Astrocyte (in vitro differentiated cells and primary cell): ENCODE measurements around the gene AFAP1L2. TPM values are rescaled to one million over a fixed set of nuclear protein-coding genes. Genes with fewer than 3 reads are reported as not detected.

Experiments used
- DNase-seq: peaks from one replicate; pipeline ENCODE4 v3.0.0-alpha.2; 2010; ENCODE audit warnings: low read depth
- FAIRE-seq: peaks from 2 replicates; lab custom pipeline; 2011; peaks lifted over from hg19 to GRCh38; lab: Jason Lieb, UNC
- H2AFZ ChIP-seq: 2 replicates; pipeline ENCODE4 v1.6.0; 2012; ENCODE audit warnings: low read depth, low read length, inconsistent platforms
- H3K27ac ChIP-seq: 2 replicates; pipeline ENCODE4 v1.5.1; 2011; ENCODE audit warnings: low read depth, low read length, inconsistent platforms
- H3K27me3 ChIP-seq: 2 replicates; pipeline ENCODE4 v1.6.0; 2011; ENCODE audit warnings: low read length, inconsistent platforms; ENCODE audit not compliant: insufficient read depth
- H3K36me3 ChIP-seq: 2 replicates; pipeline ENCODE4 v1.5.1; 2011; ENCODE audit warnings: low read length, inconsistent platforms; ENCODE audit not compliant: insufficient read depth
- H3K4me1 ChIP-seq: 2 replicates; pipeline ENCODE4 v1.5.1; 2011; ENCODE audit warnings: low read length, inconsistent platforms; ENCODE audit not compliant: insufficient read depth
- H3K4me2 ChIP-seq: 2 replicates; pipeline ENCODE4 v1.6.0; 2012; ENCODE audit warnings: low read length, inconsistent platforms
- H3K4me3 ChIP-seq: 2 replicates; pipeline ENCODE4 v1.5.1; 2011; ENCODE audit warnings: low read depth, mild to moderate bottlenecking, low read length, inconsistent platforms; ENCODE audit not compliant: insufficient read depth
- H3K79me2 ChIP-seq: 2 replicates; pipeline ENCODE4 v1.6.0; 2012; ENCODE audit warnings: mild to moderate bottlenecking, low read length, inconsistent platforms; ENCODE audit not compliant: insufficient read depth
- H3K9ac ChIP-seq: 2 replicates; pipeline ENCODE4 v1.6.0; 2012; ENCODE audit warnings: mild to moderate bottlenecking, low read length, inconsistent platforms
- H3K9me3 ChIP-seq: 2 replicates; pipeline ENCODE4 v1.5.1; 2012; ENCODE audit warnings: low read depth, mild to moderate bottlenecking, low read length, inconsistent platforms; ENCODE audit not compliant: insufficient read depth
- H4K20me1 ChIP-seq: 2 replicates; pipeline ENCODE4 v1.6.0; 2012; ENCODE audit warnings: low read length, inconsistent platforms; ENCODE audit not compliant: insufficient read depth
- H3K27ac Mint-ChIP-seq: one replicate; pipeline ENCODE4 v1.8.0; 2021; ENCODE audit warnings: mild to moderate bottlenecking, mixed read lengths; ENCODE audit not compliant: unreplicated experiment
- H3K27me3 Mint-ChIP-seq: one replicate; pipeline ENCODE4 v1.8.0; 2021; ENCODE audit warnings: low read depth, mixed read lengths; ENCODE audit not compliant: unreplicated experiment
- H3K36me3 Mint-ChIP-seq: one replicate; pipeline ENCODE4 v1.8.0; 2021; ENCODE audit warnings: low read depth, mixed read lengths; ENCODE audit not compliant: unreplicated experiment
- H3K4me1 Mint-ChIP-seq: one replicate; pipeline ENCODE4 v1.8.0; 2021; ENCODE audit warnings: low read depth, mixed read lengths; ENCODE audit not compliant: unreplicated experiment
- H3K4me3 Mint-ChIP-seq: one replicate; pipeline ENCODE4 v1.8.0; 2021; ENCODE audit warnings: mild to moderate bottlenecking, moderate library complexity, mixed read lengths; ENCODE audit not compliant: unreplicated experiment
- H3K9me3 Mint-ChIP-seq: one replicate; pipeline ENCODE4 v1.8.0; 2021; ENCODE audit warnings: mild to moderate bottlenecking, mixed read lengths; ENCODE audit not compliant: unreplicated experiment
- CTCF ChIP-seq: IDR thresholded peaks from 2 replicates; pipeline ENCODE4 v1.5.1; 2011; ENCODE audit warnings: low read depth, mild to moderate bottlenecking, inconsistent platforms, low read length, moderate library complexity; ENCODE audit not compliant: insufficient read depth
- EZH2 ChIP-seq: IDR thresholded peaks from 2 replicates; pipeline ENCODE4 v1.6.1; 2012; ENCODE audit warnings: mild to moderate bottlenecking, low read length, inconsistent platforms; ENCODE audit not compliant: insufficient read depth
- total RNA-seq: library from RNA; stranded (reverse); gene quantifications from 2 replicates; pipeline ENCODE4 v1.2.1, GENCODE V29; 2021

Gene AFAP1L2
- total RNA-seq, 1 donor from 2014 or later: 26.6 TPM

- H3K4me3 Mint-ChIP-seq: no peak overlapping the region
- Histone ChIP-seq H3K9me3 (no peaks in the 10 kb centered on the region), H3K36me3 (no peaks in the 10 kb centered on the region), H3K27ac (no peak overlapping the region), H3K27me3 (peaks cover 12% of the 10 kb centered on the region), H3K9ac (no peak overlapping the region), H3K4me1 (peaks cover 15% of the 10 kb centered on the region), H3K4me3 (no peak overlapping the region), H4K20me1 (peaks cover 4% of the 10 kb centered on the region), H3K4me2 (no peak overlapping the region), H3K79me2 (no peaks in the 10 kb centered on the region), H2AFZ (no peak overlapping the region)
- H3K4me1 Mint-ChIP-seq: peaks cover 23% of the 10 kb centered on the region
- H3K9me3 Mint-ChIP-seq: no peaks in the 10 kb centered on the region
- H3K27me3 Mint-ChIP-seq: no peaks in the 10 kb centered on the region
- TF ChIP-seq CTCF: no peak
- TF ChIP-seq EZH2: no peak
- H3K36me3 Mint-ChIP-seq: peaks cover 15% of the 10 kb centered on the region
- FAIRE-seq: no peak
- DNase-seq: no peak
- H3K27ac Mint-ChIP-seq: no peak overlapping the region
These were observed 67.3 kb downstream of the AFAP1L2 start for GRCh38 chr10:114336823-114337509.

- no peak for FAIRE-seq
- H3K9ac ChIP-seq: no peak overlapping the region
- peaks cover 3% of the 10 kb centered on the region for H3K27me3 Mint-ChIP-seq
These were observed 68.7 kb downstream of the AFAP1L2 start for GRCh38 chr10:114335614-114336013.

More at GRCh38 chr10:114335614-114336013, 68.7 kb downstream of the AFAP1L2 start:
- TF ChIP-seq CTCF: no peak
- TF ChIP-seq EZH2: no peak
- H3K4me1 ChIP-seq: peaks cover 15% of the 10 kb centered on the region
- H3K36me3 Mint-ChIP-seq: peaks cover 13% of the 10 kb centered on the region
- no peaks in the 10 kb centered on the region for H3K9me3 Mint-ChIP-seq
- peaks cover 4% of the 10 kb centered on the region for H4K20me1 ChIP-seq
- H2AFZ ChIP-seq: no peak overlapping the region
- DNase-seq: no peak
- no peaks in the 10 kb centered on the region for H3K79me2 ChIP-seq
- H3K4me3 Mint-ChIP-seq: no peak overlapping the region
- H3K4me2 ChIP-seq: no peak overlapping the region
- peaks cover 23% of the 10 kb centered on the region for H3K4me1 Mint-ChIP-seq
- no peaks in the 10 kb centered on the region for H3K36me3 ChIP-seq
- no peak overlapping the region for H3K4me3 ChIP-seq
- H3K9me3 ChIP-seq: no peaks in the 10 kb centered on the region
- H3K27ac Mint-ChIP-seq: no peak overlapping the region
- no peak overlapping the region for H3K27ac ChIP-seq
- peaks cover 15% of the 10 kb centered on the region for H3K27me3 ChIP-seq
